Mucosa of descending colon (tissue), 3 donors: ENCODE results near the gene GNL2. TPM values are rescaled to one million over a fixed set of nuclear protein-coding genes. Genes with fewer than 3 reads are reported as not detected.

Experiments
- ATAC-seq: fragments of 200-7000 bp; cut with Tn5 transposase; one replicate; pipeline ENCODE4 v1.9.1; 2020; ENCODE audit warnings: mild to moderate bottlenecking, moderate library complexity
- DNase-seq, 3 donors: peaks; one replicate each; pipeline ENCODE4 v3.0.0-alpha.2; 2020
- H3K36me3 ChIP-seq: fragments of 200-600 bp; one replicate; pipeline ENCODE4 v1.8.0; 2021; ENCODE audit warnings: low read depth, mild to moderate bottlenecking
- H3K4me1 ChIP-seq: fragments of 200-600 bp; one replicate; pipeline ENCODE4 v1.8.0; 2021; ENCODE audit warnings: low read depth, mild to moderate bottlenecking
- H3K4me3 ChIP-seq: fragments of 200-600 bp; one replicate; pipeline ENCODE4 v1.8.0; 2021; ENCODE audit warnings: mild to moderate bottlenecking
- H3K9me3 ChIP-seq: fragments of 200-600 bp; one replicate; pipeline ENCODE4 v1.8.0; 2021; ENCODE audit warnings: mild to moderate bottlenecking
- intact Hi-C, 2 donors: fragments of 100-400 bp; cut with DNase I in 1 of 2; cut with micrococcal nuclease in 1 of 2; formaldehyde crosslinking; loops; one replicate each; pipeline versions ENCODE4 v1.11.0 to v1.11.1; 2022; cut with DNase I, micrococcal nuclease
- total RNA-seq, 3 donors: library from RNA; stranded (reverse); fragmentation: NEBNext Ultra II Directional in 2 of 3; extraction: Animal tissue kit (Norgen Biotek cat#: 25700) in 2 of 3; gene quantifications; one replicate each; pipeline versions ENCODE4 v1.2.1 to v1.2.4, GENCODE V29; 2021 to 2023
- TF ChIP-seq, protein P1 (sequence below): fragments of 200-600 bp; IDR thresholded peaks from one replicate; pipeline ENCODE4 v1.8.0; 2022; ENCODE audit warnings: antibody characterized with exemption, mild to moderate bottlenecking
- donor health status: DM: no; HTN: no; CAD: no; lungs with moderate emphysema.
- donor health status: DM: no; HTN: no; CAD: no.
- donor health status: DM: no; HTN: yes; CAD: no.

GNL2 gene
- total RNA-seq, 3 donors from 2014 or later, result 31.2 to 38.4 (median 34.0) TPM

DNA sequence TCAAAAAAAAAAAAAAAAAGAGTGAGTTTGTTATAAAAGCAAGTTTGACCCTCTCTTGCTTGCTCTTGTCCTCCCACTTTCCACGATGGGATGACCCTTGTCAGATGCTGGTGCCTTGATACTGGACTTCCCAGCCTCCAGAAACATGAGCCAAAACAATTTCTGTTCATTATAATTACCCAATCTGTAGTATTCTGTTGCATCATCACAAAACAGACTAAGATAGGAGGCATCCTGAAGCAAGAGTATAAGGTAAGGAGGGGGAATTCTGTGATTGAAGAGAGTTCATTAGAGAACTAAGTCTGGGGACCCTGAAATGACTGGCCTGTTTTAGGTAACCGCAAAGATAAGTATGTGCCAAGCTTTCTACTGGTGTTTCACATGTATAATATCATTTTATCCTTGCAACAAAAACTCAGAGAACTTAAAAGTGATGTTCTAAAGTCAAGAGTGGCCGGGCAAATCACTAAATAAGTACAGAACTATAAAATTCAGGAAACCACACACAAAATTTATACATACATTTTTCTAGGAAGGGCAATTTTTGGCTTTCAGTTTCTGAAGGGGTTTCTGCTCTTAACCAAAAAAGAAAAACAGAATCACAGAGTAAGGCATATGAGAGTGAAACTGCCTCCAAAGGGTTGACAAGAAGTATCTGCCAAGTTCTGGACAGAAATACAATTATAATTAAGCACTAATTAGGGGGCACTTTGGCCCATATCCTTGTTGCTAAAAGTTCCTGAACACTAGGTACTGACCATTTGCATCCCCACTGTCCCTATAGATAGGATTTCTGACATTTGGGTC lies 25.0 kb downstream of the GNL2 start:
- ATAC-seq, result no peak

DNA sequence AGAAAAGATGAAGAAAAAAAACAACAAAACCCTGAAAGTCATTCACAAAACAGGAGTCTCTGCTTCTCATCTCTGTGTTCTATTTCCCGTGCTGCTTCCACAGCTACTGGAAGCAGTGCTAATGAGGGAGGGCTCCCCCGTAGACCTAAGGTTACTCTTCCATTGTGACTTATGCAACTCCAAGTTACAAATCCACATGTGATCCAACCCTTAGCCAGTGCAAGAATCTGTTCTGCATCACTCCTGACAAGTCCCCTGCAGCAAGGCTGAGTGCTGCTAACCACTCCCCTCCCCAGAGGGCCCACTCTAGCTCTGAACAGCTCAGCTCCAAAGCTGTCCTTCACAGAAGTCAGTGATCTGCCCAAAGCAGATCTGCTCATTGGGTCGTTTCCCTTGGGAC lies 28.7 kb downstream of the GNL2 start:
- Histone ChIP-seq H3K4me1 (no peaks in the 10 kb centered on the region), H3K4me3 (no peak overlapping the region), H3K9me3 (no peaks in the 10 kb centered on the region), H3K36me3 (peaks cover 18% of the 10 kb centered on the region)
- TF ChIP-seq, protein P1, sequence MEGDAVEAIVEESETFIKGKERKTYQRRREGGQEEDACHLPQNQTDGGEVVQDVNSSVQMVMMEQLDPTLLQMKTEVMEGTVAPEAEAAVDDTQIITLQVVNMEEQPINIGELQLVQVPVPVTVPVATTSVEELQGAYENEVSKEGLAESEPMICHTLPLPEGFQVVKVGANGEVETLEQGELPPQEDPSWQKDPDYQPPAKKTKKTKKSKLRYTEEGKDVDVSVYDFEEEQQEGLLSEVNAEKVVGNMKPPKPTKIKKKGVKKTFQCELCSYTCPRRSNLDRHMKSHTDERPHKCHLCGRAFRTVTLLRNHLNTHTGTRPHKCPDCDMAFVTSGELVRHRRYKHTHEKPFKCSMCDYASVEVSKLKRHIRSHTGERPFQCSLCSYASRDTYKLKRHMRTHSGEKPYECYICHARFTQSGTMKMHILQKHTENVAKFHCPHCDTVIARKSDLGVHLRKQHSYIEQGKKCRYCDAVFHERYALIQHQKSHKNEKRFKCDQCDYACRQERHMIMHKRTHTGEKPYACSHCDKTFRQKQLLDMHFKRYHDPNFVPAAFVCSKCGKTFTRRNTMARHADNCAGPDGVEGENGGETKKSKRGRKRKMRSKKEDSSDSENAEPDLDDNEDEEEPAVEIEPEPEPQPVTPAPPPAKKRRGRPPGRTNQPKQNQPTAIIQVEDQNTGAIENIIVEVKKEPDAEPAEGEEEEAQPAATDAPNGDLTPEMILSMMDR, result no peak
- DNase-seq (no peak), ATAC-seq (no peak)
- intact Hi-C loops, result no loop called here

More for the DNA sequence above, 25.0 kb downstream of the GNL2 start:
- TF ChIP-seq, protein P1, result no peak
- Histone ChIP-seq H3K36me3 (peaks cover 30% of the 10 kb centered on the region), H3K9me3 (no peaks in the 10 kb centered on the region), H3K4me3 (no peak overlapping the region), H3K4me1 (no peaks in the 10 kb centered on the region)
- intact Hi-C loops, result no loop called here
- DNase-seq, result no peak

DNA sequence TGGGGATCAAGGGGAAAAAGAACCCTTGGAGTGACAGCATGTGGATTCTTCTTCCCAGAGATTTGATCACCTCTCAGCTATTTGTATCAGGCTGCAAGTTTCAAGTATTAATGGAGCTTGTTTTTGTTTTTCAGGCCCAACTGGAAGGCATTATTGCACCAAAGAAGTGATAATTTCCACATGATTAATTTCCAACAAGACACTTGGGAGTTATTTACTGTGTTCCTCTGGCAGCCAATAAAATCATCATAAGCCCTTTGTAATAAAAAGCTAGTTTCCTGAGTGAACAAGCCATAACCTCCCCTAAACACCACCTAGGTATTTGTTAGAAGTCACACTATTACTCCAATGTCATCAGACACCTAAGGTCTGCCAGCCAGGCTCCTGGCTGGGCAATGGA lies 30.8 kb downstream of the GNL2 start:
- TF ChIP-seq, protein P1, result no peak
- no peak for DNase-seq

DNA sequence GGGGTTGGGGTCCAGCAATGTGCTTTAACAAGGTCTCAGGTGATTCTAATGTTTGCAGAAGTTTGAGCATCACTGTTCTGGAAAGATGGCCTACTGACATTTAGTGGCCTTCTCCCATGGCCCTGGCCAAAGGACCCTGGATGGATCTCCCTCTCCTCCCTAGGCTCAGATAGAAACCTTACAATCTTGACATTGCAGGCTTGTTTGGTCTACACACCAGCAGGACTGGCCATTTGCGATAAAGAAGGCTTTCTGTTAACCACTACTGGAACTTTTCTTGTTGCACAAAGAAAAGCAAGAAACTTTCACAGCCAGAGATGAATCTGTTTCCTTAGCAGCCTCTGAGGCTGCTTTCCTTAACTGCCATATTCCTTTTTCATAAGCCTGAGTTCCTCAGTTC lies 32.8 kb downstream of the GNL2 start:
- Histone ChIP-seq H3K36me3 (peaks cover 7% of the 10 kb centered on the region), H3K9me3 (no peaks in the 10 kb centered on the region)

More for the DNA sequence above, 30.8 kb downstream of the GNL2 start:
- H3K9me3 ChIP-seq, result no peaks in the 10 kb centered on the region
- intact Hi-C loops, result no loop called here
- H3K36me3 ChIP-seq, result peaks cover 18% of the 10 kb centered on the region
- H3K4me1 ChIP-seq, result no peaks in the 10 kb centered on the region
- H3K4me3 ChIP-seq, result no peak overlapping the region
- no peak for ATAC-seq

DNA sequence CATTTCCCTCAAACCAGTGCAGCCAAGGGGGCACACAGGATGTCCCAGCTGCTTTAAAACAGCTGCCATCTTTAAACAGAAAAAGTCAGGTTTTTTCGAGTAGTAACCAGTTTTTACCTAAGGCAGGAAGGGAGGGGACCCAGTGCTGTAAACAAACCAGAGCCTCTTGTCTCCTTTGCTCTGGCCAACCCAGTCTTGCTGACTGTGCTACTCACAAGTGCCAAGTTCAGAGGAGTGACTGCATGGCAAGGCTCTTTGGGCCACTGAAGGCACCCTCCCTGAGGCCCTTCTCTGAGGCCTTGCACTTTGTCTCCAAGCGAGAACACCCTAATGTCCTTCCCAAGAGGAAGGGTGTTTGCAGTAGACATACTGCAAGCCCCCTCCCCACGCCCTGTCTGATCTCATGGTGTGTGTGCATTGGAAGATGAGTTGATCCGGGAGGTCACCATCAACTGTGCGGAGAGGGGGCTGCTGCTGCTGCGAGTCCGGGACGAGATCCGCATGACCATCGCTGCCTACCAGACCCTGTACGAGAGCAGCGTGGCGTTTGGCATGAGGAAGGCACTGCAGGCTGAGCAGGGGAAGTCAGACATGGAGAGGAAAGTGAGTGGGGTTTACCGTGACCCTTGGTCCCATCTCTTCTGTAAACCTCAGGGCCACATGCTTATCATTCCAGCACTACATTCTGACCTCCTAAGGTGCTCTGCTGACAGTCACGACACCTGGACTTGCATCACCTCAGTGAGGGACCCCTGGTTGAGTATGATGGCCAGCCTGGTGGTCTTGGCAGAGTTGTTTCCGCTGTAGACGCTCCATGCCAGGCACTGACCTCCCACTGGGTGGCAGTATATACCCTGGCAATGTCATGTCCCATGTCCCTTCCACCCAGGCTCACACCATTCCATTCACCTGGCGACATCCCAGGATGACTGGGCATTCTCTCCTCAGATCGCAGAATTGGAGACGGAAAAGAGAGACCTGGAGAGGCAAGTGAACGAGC lies 34.3 kb downstream of the GNL2 start:
- DNase-seq (peak in 1 of 3 donors; percentile 19), ATAC-seq (peak; percentile 51)
- H3K9me3 ChIP-seq, result no peaks in the 10 kb centered on the region
- intact Hi-C loops, result no loop called here
- H3K4me3 ChIP-seq, result no peak overlapping the region
- peaks cover 2% of the 10 kb centered on the region for H3K4me1 ChIP-seq
- TF ChIP-seq, protein P1, result no peak
- H3K36me3 ChIP-seq, result no peaks in the 10 kb centered on the region

More for the DNA sequence above, 32.8 kb downstream of the GNL2 start:
- ATAC-seq, result no peak
- Histone ChIP-seq H3K4me3 (no peak overlapping the region), H3K4me1 (no peaks in the 10 kb centered on the region)
- TF ChIP-seq, protein P1, result no peak
- intact Hi-C loops, result no loop called here
- DNase-seq, result no peak
